HG02870 (cell line): Measurements from ENCODE around the gene PTCD1.
"Not testable (repeated sequence)": the region's sequence is repeated elsewhere in the genome, so short reads cannot be mapped to it uniquely, and the experiment has no call there.

ENCODE experiments used
- ATAC-seq: cut with Tn5 transposase; IDR thresholded peaks from one replicate; pipeline ENCODE4 v1.9.1; 2021; ENCODE audit warnings: mild to moderate bottlenecking, moderate library complexity; ENCODE audit not compliant: unreplicated experiment

The PTCD1 gene

GRCh38 chr7:99392046-99392445 lies 46.6 kb downstream of the PTCD1 start:
- ATAC-seq, result no peak

GRCh38 chr7:99390941-99391602 lies 47.5 kb downstream of the PTCD1 start:
- ATAC-seq, result no peak

GRCh38 chr7:99389772-99390171 lies 48.8 kb downstream of the PTCD1 start:
- no peak for ATAC-seq

- no peak for ATAC-seq
Observed at GRCh38 chr7:99387912-99388311, 50.7 kb downstream of the PTCD1 start.

GRCh38 chr7:99387239-99387635 lies 51.4 kb downstream of the PTCD1 start:
- not testable (repeated sequence) for ATAC-seq

GRCh38 chr7:99386584-99387238 lies 51.9 kb downstream of the PTCD1 start:
- no peak for ATAC-seq

GRCh38 chr7:99385564-99385963 lies 53.0 kb downstream of the PTCD1 start:
- ATAC-seq, result no peak

- ATAC-seq, result no peak
Observed at GRCh38 chr7:99384523-99384922, 54.1 kb downstream of the PTCD1 start.

GRCh38 chr7:99383791-99384370 lies 54.7 kb downstream of the PTCD1 start:
- ATAC-seq, result no peak

GRCh38 chr7:99383203-99383602 lies 55.4 kb downstream of the PTCD1 start:
- ATAC-seq, result no peak

GRCh38 chr7:99381664-99382075 lies 56.9 kb downstream of the PTCD1 start:
- ATAC-seq, result no peak

- peak; percentile 67 for ATAC-seq
Observed at GRCh38 chr7:99380823-99381663, 57.6 kb downstream of the PTCD1 start.

- peak; percentile 34 for ATAC-seq
Observed at GRCh38 chr7:99380032-99380822, 58.4 kb downstream of the PTCD1 start.

- not testable (repeated sequence) for ATAC-seq
Observed at GRCh38 chr7:99379693-99380031, 58.9 kb downstream of the PTCD1 start.

GRCh38 chr7:99379043-99379577 lies 59.5 kb downstream of the PTCD1 start:
- no peak for ATAC-seq

- ATAC-seq, result peak; percentile 35
Observed at GRCh38 chr7:99375070-99375807, 63.4 kb downstream of the PTCD1 start.

- ATAC-seq, result peak; percentile 56
Observed at GRCh38 chr7:99374111-99375064, 64.2 kb downstream of the PTCD1 start, which contains the start of gene ARPC1B. Gene ARPC1B (plus strand): TSS chr7:99374730. CDS start chr7:99385715, 10,985 bp downstream.
